Small intestine (tissue), 7 donors: ENCODE data around the gene MAEA. TPM values are rescaled to one million over a fixed set of nuclear protein-coding genes. Genes with fewer than 3 reads are reported as not detected.
"Not testable (repeated sequence)": the region's sequence is repeated elsewhere in the genome, so short reads cannot be mapped to it uniquely, and the experiment has no call there.

ENCODE experiments used
- DNase-seq, 2 donors: peaks; one replicate each; pipeline versions ENCODE4 v3.0.0 to v3.0.0-alpha.2; 2013
- FAIRE-seq: peaks from 2 replicates; lab custom pipeline; 2012; peaks lifted over from hg19 to GRCh38; lab: Jason Lieb, UNC
- H3K27ac ChIP-seq, 3 donors: one replicate each; pipeline ENCODE4 v1.5.1; 2013; ENCODE audit warnings: low read length in 2 of 3, mild to moderate bottlenecking in 2 of 3, control low read depth in 1 of 3, inconsistent platforms in 1 of 3, low read depth in 1 of 3, moderate library complexity in 1 of 3
- H3K27me3 ChIP-seq, 3 donors: one replicate each; pipeline ENCODE4 v1.6.1; 2013; ENCODE audit warnings: low read length in 3 of 3, inconsistent platforms in 1 of 3; ENCODE audit not compliant: control insufficient read depth in 3 of 3, insufficient read depth in 3 of 3
- H3K36me3 ChIP-seq, 3 donors: one replicate each; pipeline ENCODE4 v1.6.1; 2013; ENCODE audit warnings: low read length in 3 of 3, inconsistent platforms in 1 of 3, low read depth in 1 of 3, mild to moderate bottlenecking in 1 of 3, moderate library complexity in 1 of 3; ENCODE audit not compliant: control insufficient read depth in 3 of 3, insufficient read depth in 2 of 3
- H3K4me1 ChIP-seq, 3 donors: one replicate each; pipeline ENCODE4 v1.6.1; 2013; ENCODE audit warnings: low read length in 2 of 3, inconsistent platforms in 1 of 3, low read depth in 1 of 3, mild to moderate bottlenecking in 1 of 3, moderate library complexity in 1 of 3; ENCODE audit not compliant: control insufficient read depth in 3 of 3, insufficient read depth in 2 of 3
- H3K4me3 ChIP-seq, 3 donors: one replicate each; pipeline ENCODE4 v1.5.1; 2013; ENCODE audit warnings: low read length in 3 of 3, control low read depth in 1 of 3, inconsistent platforms in 1 of 3, low read depth in 1 of 3, mild to moderate bottlenecking in 1 of 3, moderate library complexity in 1 of 3
- H3K9me3 ChIP-seq, 2 donors: one replicate each; pipeline ENCODE4 v1.6.1; 2013; ENCODE audit warnings: low read depth in 1 of 2, low read length in 1 of 2; ENCODE audit not compliant: control insufficient read depth in 2 of 2, insufficient read depth in 1 of 2
- WGBS, 3 donors: extraction: QIAGEN DNeasy Blood & Tissue Kit; methylation state at CpG; one replicate each; pipeline ENCODE4 v1.1.7; 2013; 5-methylcytosine and 5-hydroxymethylcytosine counted together
- polyA plus RNA-seq, 4 donors: library from polyadenylated mRNA; stranded (reverse) in 3 of 4; unstranded in 1 of 4; fragments of 200-250 nt in 3 of 4; fragments of 120-200 nt in 1 of 4; gene quantifications; one replicate each; pipeline versions ENCODE4 v1.2.1 to v1.2.3, GENCODE V29; 2013
- donor health status: healthy with polysubstance abuse.
- donor health status: control.
- donor health status: control.
- donor health status: Bipolar disorder and iron deficiency.
- donor health status: healthy.

MAEA gene
- polyA plus RNA-seq, 4 donors = 49.4 to 97.1 (median 65.8) TPM

GRCh38 chr4:1372576-1372975 is 82.9 kb downstream of the MAEA start:
- not testable (repeated sequence) for H3K9me3 ChIP-seq, H3K27ac ChIP-seq, FAIRE-seq, H3K4me3 ChIP-seq, DNase-seq, H3K27me3 ChIP-seq, H3K4me1 ChIP-seq
- H3K36me3 ChIP-seq = peaks cover 2 to 76% (median 8%) of the 10 kb centered on the region in 3 donors
- 79 to 94% (median 83%) methylated on average over 14 to 22 of the region's 22 CpGs for WGBS, 3 donors

GRCh38 chr4:1373892-1374705 is 84.4 kb downstream of the MAEA start:
- FAIRE-seq = no peak
- 93 to 96% (median 94%) methylated on average over 42 of the region's 42 CpGs for WGBS, 3 donors
- Histone ChIP-seq H3K27me3 (no peaks in the 10 kb centered on the region), H3K36me3 (peaks cover 2 to 73% (median 8%) of the 10 kb centered on the region in 3 donors), H3K4me1 (no peaks in the 10 kb centered on the region), H3K27ac (no peak overlapping the region), H3K9me3 (no peaks in the 10 kb centered on the region), H3K4me3 (no peak overlapping the region)
- no peak for DNase-seq

- DNase-seq (no peak), FAIRE-seq (no peak)
- peaks cover 2 to 76% (median 8%) of the 10 kb centered on the region in 3 donors for H3K36me3 ChIP-seq
- no peak overlapping the region for H3K27ac ChIP-seq
- WGBS, 3 donors = 94 to 95% (median 95%) methylated on average over 14 of the region's 14 CpGs
- H3K27me3 ChIP-seq = no peaks in the 10 kb centered on the region
- no peaks in the 10 kb centered on the region for H3K9me3 ChIP-seq
- no peaks in the 10 kb centered on the region for H3K4me1 ChIP-seq
- no peak overlapping the region for H3K4me3 ChIP-seq
These were observed 85.0 kb downstream of the MAEA start for GRCh38 chr4:1374706-1375045.

DNA sequence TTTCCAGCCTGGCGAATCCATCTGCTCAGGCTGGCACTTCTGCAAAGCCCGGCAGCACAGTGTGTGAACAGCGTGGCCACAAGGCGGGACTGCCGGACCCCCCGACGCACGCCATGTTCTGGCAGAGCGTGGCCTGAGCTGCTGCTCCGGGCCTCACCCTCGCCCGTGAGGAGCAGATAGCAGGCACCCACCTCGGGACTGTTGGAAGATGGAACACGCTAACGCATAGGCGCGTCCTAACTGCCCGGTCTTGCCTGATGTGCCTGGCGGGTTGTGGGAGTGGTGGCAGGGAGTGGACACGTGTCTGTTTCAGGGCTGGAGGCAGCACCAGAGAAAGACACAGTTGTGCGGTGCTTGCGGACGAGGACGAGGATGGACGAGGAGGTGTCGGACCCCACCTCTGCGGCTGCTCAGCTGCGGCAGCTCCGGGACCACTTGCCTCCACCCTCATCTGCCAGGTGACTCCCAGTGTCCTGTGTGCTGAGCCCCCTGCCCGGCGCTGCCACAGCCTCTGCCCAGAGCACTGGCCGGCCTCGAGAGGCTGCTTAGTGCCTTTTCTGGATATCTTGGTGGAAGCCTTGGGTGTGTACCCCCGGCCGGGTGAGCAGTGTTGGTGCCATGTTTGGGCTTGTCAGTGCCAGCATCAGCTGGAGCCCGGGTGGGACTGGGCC is 85.5 kb downstream of the MAEA start:
- FAIRE-seq = no peak
- H3K36me3 ChIP-seq = peaks cover 2 to 75% (median 8%) of the 10 kb centered on the region in 3 donors
- no peak overlapping the region for H3K4me3 ChIP-seq
- H3K9me3 ChIP-seq = no peaks in the 10 kb centered on the region
- 93 to 96% (median 96%) methylated on average over 34 to 36 of the region's 36 CpGs for WGBS, 3 donors
- H3K27ac ChIP-seq = no peak overlapping the region
- H3K27me3 ChIP-seq = no peaks in the 10 kb centered on the region
- no peak for DNase-seq
- H3K4me1 ChIP-seq = no peaks in the 10 kb centered on the region

DNA sequence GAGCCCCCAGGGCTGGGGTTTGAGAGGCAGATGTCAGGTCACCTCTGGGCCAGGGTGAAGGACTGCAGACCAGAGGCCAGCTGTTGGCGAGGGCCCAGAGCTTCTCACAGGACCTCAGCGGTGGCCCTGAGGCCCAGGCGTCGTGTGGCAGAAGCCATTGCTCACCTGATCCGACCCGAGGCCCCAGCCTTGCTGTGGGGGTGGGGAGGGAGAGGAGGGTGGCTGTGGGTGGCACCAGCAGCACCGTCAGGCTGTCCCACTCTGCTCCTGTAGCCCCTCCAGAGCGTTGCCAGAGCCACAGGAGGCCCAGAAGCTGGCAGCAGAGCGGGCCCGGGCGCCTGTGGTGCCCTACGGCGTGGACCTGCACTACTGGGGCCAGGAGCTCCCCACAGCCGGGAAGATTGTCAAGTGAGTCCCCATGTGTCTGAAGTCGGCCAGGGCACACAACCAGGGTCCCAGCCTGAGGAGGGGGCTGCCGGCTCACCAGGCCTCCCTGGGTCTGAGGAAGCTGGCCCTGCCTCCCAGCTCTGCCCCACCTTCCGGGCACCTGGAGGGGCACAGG is 86.2 kb downstream of the MAEA start:
- H3K9me3 ChIP-seq = no peaks in the 10 kb centered on the region
- H3K27me3 ChIP-seq = no peaks in the 10 kb centered on the region
- no peak for FAIRE-seq
- no peak for DNase-seq
- H3K27ac ChIP-seq = no peak overlapping the region
- H3K36me3 ChIP-seq = peaks cover 2 to 72% (median 8%) of the 10 kb centered on the region in 3 donors
- H3K4me3 ChIP-seq = no peak overlapping the region
- H3K4me1 ChIP-seq = no peaks in the 10 kb centered on the region
- WGBS, 3 donors = 85 to 93% (median 90%) methylated on average over 16 to 17 of the region's 17 CpGs

GRCh38 chr4:1376391-1376840 is 86.7 kb downstream of the MAEA start:
- Histone ChIP-seq H3K27me3 (no peaks in the 10 kb centered on the region), H3K36me3 (peaks cover 2 to 74% (median 8%) of the 10 kb centered on the region in 3 donors), H3K4me1 (no peaks in the 10 kb centered on the region), H3K27ac (no peak overlapping the region), H3K4me3 (no peak overlapping the region), H3K9me3 (no peaks in the 10 kb centered on the region)
- WGBS, 3 donors = 89 to 93% (median 90%) methylated on average over 20 to 23 of the region's 23 CpGs
- no peak for FAIRE-seq
- no peak for DNase-seq

GRCh38 chr4:1376841-1377605 is 87.3 kb downstream of the MAEA start:
- Histone ChIP-seq H3K9me3 (no peaks in the 10 kb centered on the region), H3K27me3 (no peaks in the 10 kb centered on the region), H3K4me1 (no peaks in the 10 kb centered on the region), H3K4me3 (no peak overlapping the region), H3K27ac (no peak overlapping the region), H3K36me3 (peaks cover 4 to 76% (median 8%) of the 10 kb centered on the region in 3 donors)
- FAIRE-seq = no peak
- DNase-seq = no peak
- WGBS, 3 donors = 91 to 93% (median 92%) methylated on average over 32 of the region's 32 CpGs
